22Rv1 (cell line): ENCODE data around the gene MCRS1.
"Not testable (repeated sequence)": the region's sequence is repeated elsewhere in the genome, so short reads cannot be mapped to it uniquely, and the experiment has no call there.

Experiments used
- ZFX ChIP-seq: fragments of 450-650 bp; IDR thresholded peaks from 2 replicates; pipeline ENCODE4 v1.6.1; 2017; ENCODE audit warnings: antibody characterized with exemption, borderline replicate concordance
- TF ChIP-seq, protein P1 (sequence below): fragments of 450-650 bp; IDR thresholded peaks from 2 replicates; pipeline ENCODE4 v1.5.1; 2017; ENCODE audit warnings: mild to moderate bottlenecking

GRCh38 chr12:49534122-49534521 lies 33.8 kb downstream of the MCRS1 start:
- TF ChIP-seq, protein P1, sequence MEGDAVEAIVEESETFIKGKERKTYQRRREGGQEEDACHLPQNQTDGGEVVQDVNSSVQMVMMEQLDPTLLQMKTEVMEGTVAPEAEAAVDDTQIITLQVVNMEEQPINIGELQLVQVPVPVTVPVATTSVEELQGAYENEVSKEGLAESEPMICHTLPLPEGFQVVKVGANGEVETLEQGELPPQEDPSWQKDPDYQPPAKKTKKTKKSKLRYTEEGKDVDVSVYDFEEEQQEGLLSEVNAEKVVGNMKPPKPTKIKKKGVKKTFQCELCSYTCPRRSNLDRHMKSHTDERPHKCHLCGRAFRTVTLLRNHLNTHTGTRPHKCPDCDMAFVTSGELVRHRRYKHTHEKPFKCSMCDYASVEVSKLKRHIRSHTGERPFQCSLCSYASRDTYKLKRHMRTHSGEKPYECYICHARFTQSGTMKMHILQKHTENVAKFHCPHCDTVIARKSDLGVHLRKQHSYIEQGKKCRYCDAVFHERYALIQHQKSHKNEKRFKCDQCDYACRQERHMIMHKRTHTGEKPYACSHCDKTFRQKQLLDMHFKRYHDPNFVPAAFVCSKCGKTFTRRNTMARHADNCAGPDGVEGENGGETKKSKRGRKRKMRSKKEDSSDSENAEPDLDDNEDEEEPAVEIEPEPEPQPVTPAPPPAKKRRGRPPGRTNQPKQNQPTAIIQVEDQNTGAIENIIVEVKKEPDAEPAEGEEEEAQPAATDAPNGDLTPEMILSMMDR, result not testable (repeated sequence)
- TF ChIP-seq ZFX, result not testable (repeated sequence)
